MM.1S (cell line): ENCODE results near the gene IQSEC1.
A peak's percentile ranks its signal among the peaks of the same experiment; 100 is the strongest.

Experiments used
- DNase-seq: peaks from one replicate; pipeline ENCODE4 v3.0.0-alpha.2; 2015
- H2AFZ ChIP-seq: fragments of 300-600 bp; sonication (generic); 2 replicates; pipeline ENCODE4 v1.6.0; 2016; ENCODE audit warnings: antibody characterized with exemption, low read length
- H3F3A ChIP-seq: fragments of 300-600 bp; sonication (generic); 2 replicates; pipeline ENCODE4 v1.6.1; 2016; ENCODE audit warnings: mild to moderate bottlenecking, antibody characterized with exemption, low read length, moderate library complexity, mixed read lengths; ENCODE audit not compliant: insufficient read depth
- H3K27ac ChIP-seq: fragments of 300-600 bp; sonication (generic); 2 replicates; pipeline ENCODE4 v1.5.1; 2016; ENCODE audit warnings: mild to moderate bottlenecking, low read length
- H3K27me3 ChIP-seq: fragments of 300-600 bp; sonication (generic); replicated peaks from 2 replicates; pipeline ENCODE4 v1.6.0; 2016; ENCODE audit warnings: low read length; ENCODE audit not compliant: insufficient read depth
- H3K36me3 ChIP-seq: fragments of 300-600 bp; sonication (generic); replicated peaks from 2 replicates; pipeline ENCODE4 v1.6.1; 2016; ENCODE audit warnings: mild to moderate bottlenecking, low read length, mixed read lengths; ENCODE audit not compliant: insufficient read depth
- H3K4me1 ChIP-seq: fragments of 300-600 bp; sonication (generic); 2 replicates; pipeline ENCODE4 v1.6.1; 2016; ENCODE audit warnings: low read length, mixed read lengths
- H3K4me2 ChIP-seq: fragments of 300-600 bp; sonication (generic); 2 replicates; pipeline ENCODE4 v1.6.0; 2016; ENCODE audit warnings: low read depth, low read length
- H3K4me3 ChIP-seq: fragments of 300-600 bp; sonication (generic); 2 replicates; pipeline ENCODE4 v1.5.1; 2016; ENCODE audit warnings: low read length, mixed read lengths
- H3K79me2 ChIP-seq: fragments of 300-600 bp; sonication (generic); 2 replicates; pipeline ENCODE4 v1.6.1; 2016; ENCODE audit warnings: mixed run types, low read length, mixed read lengths
- H3K9ac ChIP-seq: fragments of 300-600 bp; sonication (generic); 2 replicates; pipeline ENCODE4 v1.6.1; 2016; ENCODE audit warnings: low read length, mixed read lengths
- H3K9me2 ChIP-seq: fragments of 300-600 bp; sonication (generic); replicated peaks from 2 replicates; pipeline ENCODE4 v1.6.1; 2016; ENCODE audit warnings: mild to moderate bottlenecking, low read length, mixed read lengths; ENCODE audit not compliant: insufficient read depth
- H3K9me3 ChIP-seq: fragments of 300-600 bp; sonication (generic); replicated peaks from 2 replicates; pipeline ENCODE4 v1.6.1; 2016; ENCODE audit warnings: mild to moderate bottlenecking, low read length, mixed read lengths; ENCODE audit not compliant: insufficient read depth
- H4K20me1 ChIP-seq: fragments of 300-600 bp; sonication (generic); 2 replicates; pipeline ENCODE4 v1.6.1; 2016; ENCODE audit warnings: mild to moderate bottlenecking, low read length, moderate library complexity, mixed read lengths; ENCODE audit not compliant: insufficient read depth
- CTCF ChIP-seq: fragments of 300-600 bp; sonication (generic); IDR thresholded peaks from 2 replicates; pipeline ENCODE4 v1.5.1; 2016; ENCODE audit warnings: antibody characterized with exemption, low read length, mixed read lengths
- EZH2 ChIP-seq: fragments of 300-600 bp; sonication (generic); optimal IDR thresholded peaks from 2 replicates; pipeline ENCODE3; 2017; ENCODE audit warnings: low read depth, mild to moderate bottlenecking, antibody characterized with exemption, low read length, mixed read lengths
- EZH2phosphoT487 ChIP-seq: fragments of 300-600 bp; sonication (generic); IDR thresholded peaks from 2 replicates; pipeline ENCODE4 v1.6.1; 2018; ENCODE audit warnings: antibody characterized with exemption, low read length

IQSEC1 gene

GRCh38 chr3:12996181-12996506, 77.1 kb downstream of the IQSEC1 start:
- Histone ChIP-seq H3K36me3 (peaks cover 4% of the 10 kb centered on the region), H3K9me2 (no peaks in the 10 kb centered on the region), H4K20me1 (no peaks in the 10 kb centered on the region), H2AFZ (no peak overlapping the region), H3K4me1 (peaks cover 48% of the 10 kb centered on the region), H3K27ac (peak overlapping the region; percentile 75; the same call in 1 of the 2 replicates), H3K27me3 (no peaks in the 10 kb centered on the region), H3K4me2 (0 out of 2 replicates have a peak overlapping the region, but pooled peaks have one; percentile 9), H3F3A (peaks cover 39% of the 10 kb centered on the region), H3K79me2 (peaks cover 93% of the 10 kb centered on the region), H3K9me3 (no peaks in the 10 kb centered on the region), H3K4me3 (no peak overlapping the region), H3K9ac (no peak overlapping the region)
- TF ChIP-seq EZH2 (no peak), CTCF (no peak), EZH2phosphoT487 (no peak)
- no peak for DNase-seq

GRCh38 chr3:12995389-12996180, 77.6 kb downstream of the IQSEC1 start:
- Histone ChIP-seq H3K79me2 (peaks cover 93% of the 10 kb centered on the region), H3F3A (peaks cover 37% of the 10 kb centered on the region), H3K9me2 (no peaks in the 10 kb centered on the region), H3K27ac (peak overlapping the region; percentile 75), H3K4me1 (peaks cover 46% of the 10 kb centered on the region), H3K9ac (peak overlapping the region; percentile 80), H3K4me2 (peak overlapping the region; percentile 98; the same call in 1 of the 2 replicates), H3K36me3 (0 out of 2 replicates have a peak, but pooled peaks cover 3% of the 10 kb centered on the region), H3K27me3 (no peaks in the 10 kb centered on the region), H2AFZ (0 out of 2 replicates have a peak overlapping the region, but pooled peaks have one; percentile 25), H4K20me1 (no peaks in the 10 kb centered on the region), H3K9me3 (no peaks in the 10 kb centered on the region), H3K4me3 (0 out of 2 replicates have a peak overlapping the region, but pooled peaks have one; percentile 31)
- TF ChIP-seq CTCF (no peak), EZH2 (no peak), EZH2phosphoT487 (no peak)
- no peak for DNase-seq

- TF ChIP-seq EZH2phosphoT487, result no peak
- peak; percentile 89 for TF ChIP-seq CTCF
- no peaks in the 10 kb centered on the region for H3K27me3 ChIP-seq
- H2AFZ ChIP-seq, result peak overlapping the region; percentile 57; the same call in 1 of the 2 replicates
- no peaks in the 10 kb centered on the region for H3K9me2 ChIP-seq
- H3F3A ChIP-seq, result peaks cover 29% of the 10 kb centered on the region
- peak overlapping the region; percentile 80 for H3K9ac ChIP-seq
- no peaks in the 10 kb centered on the region for H3K36me3 ChIP-seq
- no peaks in the 10 kb centered on the region for H3K9me3 ChIP-seq
- peak overlapping the region; percentile 90 for H3K4me3 ChIP-seq
- no peaks in the 10 kb centered on the region for H4K20me1 ChIP-seq
- H3K27ac ChIP-seq, result peak overlapping the region; percentile 75
- peak overlapping the region; percentile 98 for H3K4me2 ChIP-seq
- peaks cover 38% of the 10 kb centered on the region for H3K4me1 ChIP-seq
- peaks cover 93% of the 10 kb centered on the region for H3K79me2 ChIP-seq
- DNase-seq, result peak; percentile 82
These were observed 78.4 kb downstream of the IQSEC1 start for GRCh38 chr3:12994607-12995388.
